Measurements from ENCODE around the gene CFI.
"Not testable (repeated sequence)": the region's sequence is repeated elsewhere in the genome, so short reads cannot be mapped to it uniquely, and the experiment has no call there.

DNA sequence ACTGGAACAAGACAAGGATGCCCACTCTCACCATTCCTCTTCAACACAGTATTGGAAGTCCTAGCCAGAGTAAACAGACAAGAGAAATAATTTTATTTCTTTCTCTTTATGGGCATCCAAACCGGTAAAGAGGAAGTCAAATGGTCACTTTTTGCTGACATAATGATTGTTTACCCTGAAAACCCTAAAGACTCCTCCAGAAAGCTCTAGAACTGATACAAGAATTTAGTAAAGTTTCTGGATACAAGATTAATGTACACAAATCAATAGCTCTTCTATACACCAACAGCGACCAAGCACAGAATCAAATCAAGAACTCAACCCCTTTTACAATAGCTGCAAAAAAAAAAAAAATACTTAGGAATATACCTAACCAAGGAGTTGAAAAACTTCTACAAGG is 19.7 kb downstream of the CFI start:
- TF ChIP-seq, protein P1, sequence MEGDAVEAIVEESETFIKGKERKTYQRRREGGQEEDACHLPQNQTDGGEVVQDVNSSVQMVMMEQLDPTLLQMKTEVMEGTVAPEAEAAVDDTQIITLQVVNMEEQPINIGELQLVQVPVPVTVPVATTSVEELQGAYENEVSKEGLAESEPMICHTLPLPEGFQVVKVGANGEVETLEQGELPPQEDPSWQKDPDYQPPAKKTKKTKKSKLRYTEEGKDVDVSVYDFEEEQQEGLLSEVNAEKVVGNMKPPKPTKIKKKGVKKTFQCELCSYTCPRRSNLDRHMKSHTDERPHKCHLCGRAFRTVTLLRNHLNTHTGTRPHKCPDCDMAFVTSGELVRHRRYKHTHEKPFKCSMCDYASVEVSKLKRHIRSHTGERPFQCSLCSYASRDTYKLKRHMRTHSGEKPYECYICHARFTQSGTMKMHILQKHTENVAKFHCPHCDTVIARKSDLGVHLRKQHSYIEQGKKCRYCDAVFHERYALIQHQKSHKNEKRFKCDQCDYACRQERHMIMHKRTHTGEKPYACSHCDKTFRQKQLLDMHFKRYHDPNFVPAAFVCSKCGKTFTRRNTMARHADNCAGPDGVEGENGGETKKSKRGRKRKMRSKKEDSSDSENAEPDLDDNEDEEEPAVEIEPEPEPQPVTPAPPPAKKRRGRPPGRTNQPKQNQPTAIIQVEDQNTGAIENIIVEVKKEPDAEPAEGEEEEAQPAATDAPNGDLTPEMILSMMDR (IDR thresholded peaks at IDR 0.05): not testable (repeated sequence)
- not testable (repeated sequence) for TF ChIP-seq ZFX (IDR thresholded peaks at IDR 0.05; ENCODE audit: borderline replicate concordance)

Measured in 22Rv1 (cell line).